ENCODE results near the gene MATN3.
A peak's percentile ranks its signal among the peaks of the same experiment; 100 is the strongest.

Gene MATN3

DNA sequence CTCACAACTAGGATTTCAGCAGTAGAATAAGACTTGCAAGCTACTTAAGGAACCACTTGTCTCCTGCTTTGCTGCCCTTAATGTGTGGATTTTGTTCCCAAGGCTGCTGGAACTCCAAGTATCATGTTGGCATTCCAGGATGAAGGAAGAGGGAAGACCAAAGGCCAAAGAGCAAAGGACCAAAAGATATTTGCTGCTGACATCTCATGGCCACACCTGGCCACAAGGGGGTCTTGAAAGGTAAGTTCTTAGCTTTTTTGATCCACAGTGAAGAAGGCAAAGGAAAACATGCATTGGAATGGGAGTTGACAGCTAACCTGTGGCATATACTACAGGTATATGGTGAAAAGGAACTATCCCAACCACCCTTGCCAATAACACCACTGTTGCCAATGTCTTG lies 3.9 kb upstream of the MATN3 start:
- no peak overlapping the region for H3K4me3 Mint-ChIP-seq
- peaks cover 16% of the 10 kb centered on the region for H3K4me1 Mint-ChIP-seq
- no peak overlapping the region for H3K27ac Mint-ChIP-seq

DNA sequence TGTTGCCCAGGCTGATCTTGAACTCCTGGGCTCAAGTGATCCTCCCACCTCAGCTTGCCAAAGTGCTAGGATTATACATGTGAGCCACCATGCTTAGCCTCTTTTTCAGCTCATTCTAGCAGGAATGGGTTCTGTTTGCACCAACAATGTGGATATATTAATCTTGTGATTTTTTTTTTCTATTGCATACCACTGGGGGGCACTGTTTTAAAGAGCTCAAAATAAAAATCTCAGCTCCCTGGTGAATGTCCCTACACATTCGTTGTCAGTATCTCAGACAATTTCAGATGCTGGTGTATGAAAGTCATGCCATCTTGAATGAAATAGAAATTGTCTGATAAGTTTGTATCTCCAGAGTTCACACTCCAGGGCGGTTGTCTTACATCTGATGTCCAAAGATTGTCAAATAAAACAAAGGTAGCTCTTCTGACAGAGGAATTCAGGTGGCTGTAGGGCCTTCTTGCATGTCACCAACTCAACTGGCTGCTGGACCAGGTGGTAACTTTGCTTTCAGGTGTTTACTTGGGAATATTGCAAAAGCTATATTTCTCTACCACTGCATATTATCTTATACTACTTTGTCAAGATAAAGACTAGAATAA lies 3.1 kb upstream of the MATN3 start:
- peaks cover 22% of the 10 kb centered on the region for H3K4me1 Mint-ChIP-seq
- H3K9me3 Mint-ChIP-seq, result peaks cover 26% of the 10 kb centered on the region
- TF ChIP-seq, protein P1, sequence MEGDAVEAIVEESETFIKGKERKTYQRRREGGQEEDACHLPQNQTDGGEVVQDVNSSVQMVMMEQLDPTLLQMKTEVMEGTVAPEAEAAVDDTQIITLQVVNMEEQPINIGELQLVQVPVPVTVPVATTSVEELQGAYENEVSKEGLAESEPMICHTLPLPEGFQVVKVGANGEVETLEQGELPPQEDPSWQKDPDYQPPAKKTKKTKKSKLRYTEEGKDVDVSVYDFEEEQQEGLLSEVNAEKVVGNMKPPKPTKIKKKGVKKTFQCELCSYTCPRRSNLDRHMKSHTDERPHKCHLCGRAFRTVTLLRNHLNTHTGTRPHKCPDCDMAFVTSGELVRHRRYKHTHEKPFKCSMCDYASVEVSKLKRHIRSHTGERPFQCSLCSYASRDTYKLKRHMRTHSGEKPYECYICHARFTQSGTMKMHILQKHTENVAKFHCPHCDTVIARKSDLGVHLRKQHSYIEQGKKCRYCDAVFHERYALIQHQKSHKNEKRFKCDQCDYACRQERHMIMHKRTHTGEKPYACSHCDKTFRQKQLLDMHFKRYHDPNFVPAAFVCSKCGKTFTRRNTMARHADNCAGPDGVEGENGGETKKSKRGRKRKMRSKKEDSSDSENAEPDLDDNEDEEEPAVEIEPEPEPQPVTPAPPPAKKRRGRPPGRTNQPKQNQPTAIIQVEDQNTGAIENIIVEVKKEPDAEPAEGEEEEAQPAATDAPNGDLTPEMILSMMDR (IDR thresholded peaks at IDR 0.05), result peak; percentile 60
- H3K27me3 Mint-ChIP-seq (ENCODE audit: low read depth, poor library complexity), result peaks cover 32% of the 10 kb centered on the region
- DNase-seq, result no peak
- peaks cover 6% of the 10 kb centered on the region for H3K36me3 Mint-ChIP-seq (ENCODE audit: low read depth)
- no peak overlapping the region for H3K4me3 Mint-ChIP-seq
- no peak overlapping the region for H3K27ac Mint-ChIP-seq

More for the DNA sequence above, 3.9 kb upstream of the MATN3 start:
- Mint-ChIP-seq H3K9me3 (peaks cover 33% of the 10 kb centered on the region), H3K36me3 (ENCODE audit: low read depth) (peaks cover 10% of the 10 kb centered on the region), H3K27me3 (ENCODE audit: low read depth, poor library complexity) (peaks cover 26% of the 10 kb centered on the region)
- TF ChIP-seq, protein P1 (IDR thresholded peaks at IDR 0.05), result no peak
- DNase-seq, result no peak

DNA sequence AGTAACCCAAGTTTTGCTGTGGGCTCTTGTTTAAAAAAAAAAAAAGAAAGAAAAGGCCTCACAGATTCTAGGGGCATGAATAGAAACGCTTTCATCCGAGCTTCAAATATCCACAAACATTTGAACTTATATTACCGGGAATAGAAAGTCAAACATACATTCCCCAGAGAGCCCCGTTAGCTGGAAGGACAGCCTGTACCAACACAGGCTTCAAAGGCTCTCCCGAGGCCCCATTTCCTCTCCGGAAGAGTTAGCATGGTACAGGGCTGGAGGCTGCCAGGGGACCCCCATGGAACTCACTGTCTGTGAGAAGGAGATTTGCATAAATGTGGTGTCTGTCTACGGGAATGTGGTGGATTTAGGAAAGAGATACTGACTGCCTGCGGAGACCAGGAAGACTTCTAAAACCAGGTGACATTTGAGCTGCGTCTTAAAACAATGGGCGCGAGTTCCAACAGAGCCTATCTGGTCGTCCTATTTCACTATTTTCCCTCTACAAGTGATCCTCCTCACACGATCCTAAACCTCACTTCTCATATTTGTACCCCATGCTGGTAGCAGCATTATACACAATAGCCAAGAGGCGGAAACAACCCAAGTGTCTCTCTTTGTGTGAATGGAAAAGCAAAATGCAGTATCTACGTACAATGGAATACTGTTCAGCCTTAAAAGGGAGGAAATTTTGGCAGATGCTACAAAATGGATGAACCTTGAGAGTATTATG lies 820 bp upstream of the MATN3 start:
- Mint-ChIP-seq H3K4me1 (peaks cover 26% of the 10 kb centered on the region), H3K27me3 (ENCODE audit: low read depth, poor library complexity) (peaks cover 41% of the 10 kb centered on the region), H3K27ac (no peak overlapping the region), H3K4me3 (peak overlapping the region; percentile 83), H3K9me3 (peaks cover 11% of the 10 kb centered on the region), H3K36me3 (ENCODE audit: low read depth) (no peaks in the 10 kb centered on the region)
- TF ChIP-seq, protein P1 (IDR thresholded peaks at IDR 0.05), result no peak
- DNase-seq, result no peak

DNA sequence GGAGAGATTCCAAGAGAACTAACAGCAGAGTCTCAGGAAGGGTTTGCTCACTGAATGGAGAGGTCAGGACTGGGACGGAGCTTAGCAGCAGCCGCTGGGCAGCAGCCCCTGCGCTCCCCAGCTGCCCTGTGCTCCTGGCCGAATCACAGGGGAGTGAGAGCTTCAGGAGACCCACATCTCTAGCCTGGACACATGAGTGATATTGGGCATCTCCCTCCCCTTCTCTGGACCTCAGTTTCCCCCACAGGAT lies 511 bp downstream of the MATN3 start:
- TF ChIP-seq, protein P1 (IDR thresholded peaks at IDR 0.05), result no peak
- Mint-ChIP-seq H3K36me3 (ENCODE audit: low read depth) (no peaks in the 10 kb centered on the region), H3K4me3 (peak overlapping the region; percentile 78), H3K4me1 (peaks cover 26% of the 10 kb centered on the region), H3K27ac (no peak overlapping the region), H3K9me3 (peaks cover 11% of the 10 kb centered on the region), H3K27me3 (ENCODE audit: low read depth, poor library complexity) (peaks cover 37% of the 10 kb centered on the region)
- DNase-seq, result no peak

DNA sequence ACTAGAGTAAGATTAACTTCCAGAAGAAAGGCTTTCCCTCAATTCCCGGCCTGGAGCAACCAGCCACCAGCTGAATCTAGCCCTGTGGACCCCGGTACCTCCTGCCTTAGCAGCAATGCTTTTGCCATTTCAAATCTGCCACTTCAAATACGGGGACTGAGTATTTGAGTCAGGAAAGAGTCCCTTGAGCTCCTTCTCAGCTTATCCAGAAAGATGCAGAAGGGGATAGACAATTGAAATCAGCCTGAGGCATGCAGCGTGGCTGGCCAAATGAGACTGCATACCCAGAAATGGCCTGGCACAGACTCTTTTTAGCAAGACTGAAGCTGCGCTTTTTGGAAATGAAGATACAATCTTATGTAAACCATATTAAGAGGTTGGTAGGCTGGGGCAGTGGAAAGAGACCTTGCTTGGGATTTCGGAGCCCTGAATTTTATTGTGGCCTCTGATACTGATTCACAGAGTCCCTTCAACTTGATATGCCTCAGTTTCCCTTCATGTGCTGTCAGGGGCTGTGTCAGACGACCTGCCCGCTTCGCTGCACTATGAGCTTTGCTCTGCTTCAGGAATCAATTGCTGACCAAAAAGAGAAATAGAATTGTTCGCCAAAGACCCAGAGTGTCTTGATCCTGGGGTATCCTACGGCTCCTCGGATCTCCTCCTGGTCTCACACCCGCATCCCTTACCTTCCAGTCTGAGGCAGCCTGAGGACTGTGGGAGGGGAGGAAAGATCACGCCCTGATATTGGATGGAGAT lies 1.0 kb downstream of the MATN3 start:
- DNase-seq, result no peak
- Mint-ChIP-seq H3K36me3 (ENCODE audit: low read depth) (no peaks in the 10 kb centered on the region), H3K27me3 (ENCODE audit: low read depth, poor library complexity) (peaks cover 36% of the 10 kb centered on the region), H3K4me3 (peak overlapping the region; percentile 78), H3K4me1 (peaks cover 26% of the 10 kb centered on the region), H3K27ac (no peak overlapping the region), H3K9me3 (peaks cover 11% of the 10 kb centered on the region)
- TF ChIP-seq, protein P1 (IDR thresholded peaks at IDR 0.05), result no peak
